ENCODE data around the gene NABP1.

DNA sequence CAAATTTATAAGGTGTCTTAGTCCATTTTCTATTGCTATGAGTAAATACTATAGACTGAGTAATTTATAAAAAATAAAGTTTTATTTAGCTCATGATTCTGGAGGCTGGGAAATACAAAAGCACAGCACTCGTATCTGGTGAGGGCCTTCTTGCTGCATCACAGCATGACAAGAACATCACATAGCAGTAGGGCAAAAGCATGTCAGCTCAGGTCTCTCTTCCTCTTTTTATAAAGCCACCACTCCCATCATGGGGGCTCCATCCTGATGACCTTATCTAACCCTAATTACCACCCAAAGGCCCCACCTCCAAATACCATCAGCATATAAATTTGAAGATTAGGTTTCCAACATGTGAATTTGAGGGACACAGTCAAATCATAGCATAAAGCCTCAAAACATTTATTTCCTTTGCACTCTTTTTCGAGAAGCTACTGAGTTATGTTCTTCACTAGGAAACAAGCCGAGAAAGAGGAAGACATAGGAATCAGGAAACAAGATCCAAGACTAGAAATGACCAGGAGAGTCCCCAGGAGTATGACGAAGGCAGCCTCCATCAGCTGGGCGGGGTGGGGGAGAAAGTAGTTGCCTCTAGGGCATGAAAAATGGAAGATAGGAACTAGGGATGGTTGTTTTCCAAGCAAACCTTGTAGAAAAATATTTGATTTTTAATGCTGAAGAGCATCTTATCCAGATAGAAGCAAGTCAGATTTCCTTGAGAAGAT lies 24.1 kb upstream of the NABP1 start:
- TF ChIP-seq POLR2A (IDR thresholded peaks at IDR 0.05; ENCODE audit: low read length) (no peak), GATA1 (IDR thresholded peaks at IDR 0.05; ENCODE audit: low read depth, low read length) (no peak)

Measured in erythroblast (primary cell).